Measurements from ENCODE around the gene TRIM7.
"Not testable (repeated sequence)": the region's sequence is repeated elsewhere in the genome, so short reads cannot be mapped to it uniquely, and the experiment has no call there.

TRIM7 gene

DNA sequence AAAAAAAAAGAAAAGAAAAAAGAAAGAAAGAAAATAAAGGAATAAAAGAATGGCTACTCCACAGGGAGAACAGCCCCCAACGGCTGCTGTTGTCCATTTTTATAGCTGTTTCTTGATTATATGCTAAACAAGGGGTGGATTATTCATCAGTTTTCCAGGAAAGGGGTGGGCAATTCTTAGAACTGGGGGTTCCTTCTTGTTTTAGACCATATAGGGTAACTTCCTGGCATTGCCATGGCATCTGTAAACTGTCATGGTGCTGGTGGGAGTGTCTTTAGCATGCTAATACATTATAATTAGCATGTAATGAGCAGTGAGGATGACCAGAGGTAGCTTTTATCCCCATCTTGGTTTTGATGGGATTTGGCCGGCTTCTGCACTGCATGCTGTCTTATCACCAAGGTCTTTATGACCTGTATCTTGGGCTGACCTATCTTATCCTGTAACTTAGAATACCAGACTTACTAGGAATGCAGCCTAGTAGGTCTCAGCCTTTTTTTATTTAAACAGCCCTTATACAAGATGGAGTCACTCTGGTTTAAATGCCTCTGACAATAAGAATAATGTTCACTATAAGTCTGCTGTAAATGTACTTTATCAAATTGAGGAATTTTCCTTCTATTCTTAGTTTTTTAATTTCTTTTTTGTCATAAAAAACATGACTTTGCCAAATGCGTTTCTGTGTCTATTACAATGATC is 28.6 kb downstream of the TRIM7 start:
- no peak for FAIRE-seq
- no peak for DNase-seq (ENCODE audit: insufficient read length, low spot score)

DNA sequence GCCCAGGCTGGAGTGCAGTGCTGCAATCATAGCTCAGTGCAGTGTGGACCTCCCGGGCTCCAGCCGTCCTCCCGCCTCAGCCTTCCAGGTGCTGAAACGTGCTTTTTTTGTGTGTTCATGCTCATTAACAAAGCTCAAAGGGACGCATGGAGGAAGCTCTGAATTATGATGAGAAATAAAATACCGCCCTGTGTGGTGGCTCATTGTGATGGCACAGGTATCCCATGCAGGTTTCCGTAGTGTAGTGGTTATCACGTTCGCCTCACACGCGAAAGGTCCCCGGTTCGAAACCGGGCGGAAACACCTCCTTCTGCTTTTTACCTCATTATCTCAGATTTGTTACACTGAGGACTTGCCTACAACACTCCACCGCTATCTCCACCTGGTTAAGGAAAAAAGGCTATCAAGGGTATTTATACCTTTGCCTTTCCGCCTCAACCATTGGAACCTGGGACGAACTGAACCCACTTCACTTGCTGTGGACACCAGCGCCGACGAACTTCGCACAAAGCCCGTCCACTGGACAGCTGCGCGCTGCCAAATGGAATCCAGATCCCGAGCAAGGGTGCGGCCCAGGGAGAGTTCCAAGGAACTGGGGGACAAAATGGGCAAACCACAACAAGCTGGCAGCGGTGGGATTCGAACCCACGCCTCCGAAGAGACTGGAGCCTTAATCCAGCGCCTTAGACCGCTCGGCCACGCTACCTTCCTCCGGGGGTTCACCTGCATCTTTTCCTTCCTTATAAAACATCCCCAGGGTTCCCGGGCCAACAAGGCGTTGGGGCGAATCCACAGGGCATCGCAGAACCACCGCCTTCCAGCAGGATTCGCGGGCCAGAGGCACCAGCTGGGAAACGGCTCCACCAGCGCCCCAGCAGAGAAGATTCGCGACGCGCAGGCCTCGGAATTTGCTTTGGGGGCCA is 31.3 kb downstream of the TRIM7 start:
- DNase-seq (ENCODE audit: insufficient read length, low spot score) (no peak), FAIRE-seq (peak; percentile 64)

DNA sequence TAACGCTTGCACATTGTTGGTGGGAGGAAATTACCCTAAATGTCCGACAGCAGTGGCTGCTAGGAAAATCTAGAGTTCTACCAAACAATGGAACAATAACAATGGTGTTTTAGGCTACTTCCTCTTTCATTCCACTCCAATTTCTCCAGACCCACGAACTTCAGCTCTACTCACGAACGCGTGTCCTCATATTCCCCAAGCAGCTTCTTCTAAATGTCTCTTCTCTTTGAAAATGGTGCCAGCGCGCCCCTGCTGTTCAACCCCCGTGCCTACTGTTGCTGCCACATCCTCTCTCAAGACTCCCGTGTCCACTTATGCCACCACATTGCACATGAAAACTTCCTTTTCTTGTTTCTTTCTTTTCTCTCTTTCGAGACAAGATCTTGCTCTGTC is 32.0 kb downstream of the TRIM7 start:
- no peak for DNase-seq (ENCODE audit: insufficient read length, low spot score)
- FAIRE-seq, result peak; percentile 11

DNA sequence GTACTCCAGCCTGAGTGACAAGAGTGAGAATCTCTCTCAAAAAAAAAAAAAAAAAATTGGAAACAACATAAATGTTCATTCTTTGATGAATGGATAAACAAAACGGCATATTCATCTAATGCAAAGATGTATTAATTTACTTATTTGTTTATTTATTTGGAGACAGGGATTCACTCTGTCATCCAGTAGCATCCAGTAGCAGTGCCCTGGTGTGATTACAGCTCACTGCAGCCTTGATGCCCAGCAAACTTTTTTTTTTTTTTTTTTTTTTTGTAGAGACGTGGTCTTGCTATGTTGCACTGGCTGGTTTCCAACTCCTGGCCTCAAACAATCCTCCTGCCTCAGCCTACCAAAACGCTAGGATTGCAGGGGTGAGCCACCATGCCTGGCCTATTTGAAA is 33.2 kb downstream of the TRIM7 start:
- FAIRE-seq (no peak), DNase-seq (ENCODE audit: insufficient read length, low spot score) (no peak)

DNA sequence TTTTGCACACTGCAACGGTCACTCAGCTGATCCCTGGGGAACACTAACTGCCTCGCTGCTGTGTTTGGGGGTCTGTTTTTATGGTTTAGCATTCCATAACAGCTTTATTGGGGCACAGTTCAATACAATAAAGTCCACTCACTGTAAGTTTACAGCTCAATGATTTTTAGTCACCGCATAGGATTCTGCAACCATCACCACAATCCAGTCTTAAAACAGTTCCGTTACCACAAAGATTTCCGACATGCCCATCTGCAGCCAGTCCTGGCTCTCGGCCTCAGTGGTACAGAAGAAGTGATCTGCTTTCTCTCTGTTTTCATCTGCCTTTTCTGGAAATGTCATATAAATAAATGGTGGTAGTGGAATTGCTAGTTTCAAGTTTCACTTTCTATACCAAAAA is 34.0 kb downstream of the TRIM7 start:
- no peak for DNase-seq (ENCODE audit: insufficient read length, low spot score)
- FAIRE-seq, result no peak

DNA sequence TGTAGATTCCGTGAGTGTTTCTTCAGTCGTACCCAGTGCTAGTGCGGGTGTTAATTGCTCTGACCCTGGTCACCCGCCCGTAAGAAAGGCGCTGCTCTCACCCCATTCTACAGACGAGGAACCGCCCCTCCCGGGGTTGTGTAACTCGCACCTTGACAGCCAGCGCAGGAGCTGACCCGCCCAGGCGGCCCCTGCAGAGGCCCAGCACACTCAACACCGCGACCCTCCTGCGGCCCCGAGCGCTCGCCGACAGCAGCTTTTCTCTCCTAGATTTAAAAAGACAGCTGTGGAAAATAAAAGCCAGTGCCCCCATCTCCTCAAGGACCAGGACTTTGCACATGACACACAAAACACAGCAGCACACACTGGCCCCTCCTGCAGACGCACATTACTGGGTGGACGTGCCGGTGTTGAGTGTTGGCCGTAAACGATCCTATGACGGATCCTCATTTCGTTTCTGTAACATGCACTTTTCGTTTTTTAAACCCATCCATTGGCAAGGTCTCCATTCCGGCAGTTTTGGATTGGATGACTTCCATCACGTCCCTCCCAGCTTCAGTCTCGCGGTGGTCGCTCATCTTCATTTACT is 34.7 kb downstream of the TRIM7 start:
- DNase-seq (ENCODE audit: insufficient read length, low spot score) (no peak), FAIRE-seq (no peak)

DNA sequence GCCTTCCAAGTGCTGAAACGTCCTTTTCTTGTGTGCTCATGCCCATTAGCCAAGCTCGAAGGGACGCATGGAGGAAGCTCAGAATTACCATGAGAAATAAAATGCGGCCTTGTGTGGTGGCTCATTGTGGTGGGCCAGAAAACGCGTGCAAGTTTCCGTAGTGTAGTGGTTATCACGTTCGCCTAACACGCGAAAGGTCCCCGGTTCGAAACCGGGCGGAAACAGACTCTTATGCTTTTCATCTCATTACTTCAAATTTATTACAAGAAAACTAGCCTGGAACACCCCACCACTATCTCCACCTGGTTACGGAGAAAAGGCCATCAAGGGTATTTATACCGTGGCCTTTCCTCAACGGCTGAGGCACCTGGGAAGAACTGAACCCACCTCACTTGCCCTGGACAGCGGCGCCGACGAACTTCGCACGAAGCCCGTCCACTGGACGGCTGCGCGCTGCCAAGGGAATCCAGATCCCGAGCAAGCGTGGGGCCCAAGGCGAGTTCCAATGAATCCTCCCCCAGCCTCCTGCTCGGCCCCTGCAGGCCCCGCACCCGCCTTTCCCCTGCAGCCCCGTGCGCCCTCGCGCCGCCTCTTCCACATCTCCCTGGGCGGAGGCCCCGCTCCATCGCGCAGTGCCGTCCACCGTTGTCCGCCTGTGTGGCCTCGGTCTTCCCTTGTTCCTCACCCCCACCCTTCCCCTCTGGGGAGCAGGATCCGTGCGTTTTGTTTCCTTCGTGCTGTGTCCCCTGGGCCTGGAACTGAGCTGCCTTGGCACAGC is 35.3 kb downstream of the TRIM7 start:
- DNase-seq (ENCODE audit: insufficient read length, low spot score), result not testable (repeated sequence)
- FAIRE-seq, result peak; percentile 97

DNA sequence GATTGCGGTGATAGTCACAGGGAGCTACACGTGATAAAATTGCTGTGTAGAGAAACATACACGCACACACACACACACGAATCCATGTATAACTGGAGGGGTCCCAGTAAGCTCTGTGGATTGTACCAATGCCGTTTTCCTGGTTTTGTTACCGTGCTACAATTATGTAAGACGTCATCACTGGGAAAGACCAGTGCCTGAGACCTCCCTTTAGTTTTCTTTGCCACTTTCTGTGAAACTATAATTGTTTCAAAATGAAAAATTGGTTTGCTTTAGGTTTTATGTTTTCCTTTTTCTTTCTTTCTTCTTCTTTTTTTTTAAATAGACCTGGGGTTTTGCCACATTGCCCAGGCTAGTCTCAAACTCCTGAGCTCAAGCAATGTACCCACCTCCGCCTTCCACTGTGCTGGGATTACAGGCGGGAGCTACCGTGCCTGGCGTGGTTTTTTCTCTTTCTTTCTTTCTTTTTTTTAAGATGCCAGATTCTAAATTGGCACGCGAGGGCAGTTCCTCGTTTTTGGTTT is 36.3 kb downstream of the TRIM7 start:
- DNase-seq (ENCODE audit: insufficient read length, low spot score) (no peak), FAIRE-seq (no peak)

DNA sequence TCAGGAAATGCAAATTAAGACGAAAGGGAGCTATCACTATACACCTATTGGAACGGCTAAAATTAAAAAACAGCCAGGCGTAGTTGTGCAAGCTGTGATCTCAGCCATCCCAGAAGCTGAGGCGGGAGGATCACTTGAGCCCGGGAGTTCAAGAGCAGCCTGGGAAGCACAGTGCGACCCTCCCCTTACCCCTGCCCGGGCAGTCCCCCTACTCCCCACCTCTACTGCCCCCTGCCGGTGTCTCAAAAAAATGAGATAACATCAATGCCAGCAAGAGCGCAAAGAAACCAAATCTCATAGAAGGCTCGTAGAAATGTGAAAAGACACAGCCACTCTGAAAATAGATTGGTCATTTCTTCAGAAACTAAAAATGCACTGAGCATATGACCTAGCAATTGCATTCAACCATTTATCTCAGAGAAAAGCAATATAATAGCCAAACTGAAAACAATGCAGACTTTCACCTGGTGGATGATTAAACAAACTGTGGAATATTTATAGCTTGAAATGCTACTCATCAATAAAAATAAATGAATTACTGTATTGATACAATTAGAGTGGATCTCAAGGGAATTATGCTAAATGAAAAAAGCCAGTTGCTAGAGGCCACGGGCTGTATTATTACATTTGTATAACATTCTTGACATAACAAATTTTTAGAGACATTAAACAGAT is 37.0 kb downstream of the TRIM7 start:
- FAIRE-seq, result no peak
- DNase-seq (ENCODE audit: insufficient read length, low spot score), result no peak

DNA sequence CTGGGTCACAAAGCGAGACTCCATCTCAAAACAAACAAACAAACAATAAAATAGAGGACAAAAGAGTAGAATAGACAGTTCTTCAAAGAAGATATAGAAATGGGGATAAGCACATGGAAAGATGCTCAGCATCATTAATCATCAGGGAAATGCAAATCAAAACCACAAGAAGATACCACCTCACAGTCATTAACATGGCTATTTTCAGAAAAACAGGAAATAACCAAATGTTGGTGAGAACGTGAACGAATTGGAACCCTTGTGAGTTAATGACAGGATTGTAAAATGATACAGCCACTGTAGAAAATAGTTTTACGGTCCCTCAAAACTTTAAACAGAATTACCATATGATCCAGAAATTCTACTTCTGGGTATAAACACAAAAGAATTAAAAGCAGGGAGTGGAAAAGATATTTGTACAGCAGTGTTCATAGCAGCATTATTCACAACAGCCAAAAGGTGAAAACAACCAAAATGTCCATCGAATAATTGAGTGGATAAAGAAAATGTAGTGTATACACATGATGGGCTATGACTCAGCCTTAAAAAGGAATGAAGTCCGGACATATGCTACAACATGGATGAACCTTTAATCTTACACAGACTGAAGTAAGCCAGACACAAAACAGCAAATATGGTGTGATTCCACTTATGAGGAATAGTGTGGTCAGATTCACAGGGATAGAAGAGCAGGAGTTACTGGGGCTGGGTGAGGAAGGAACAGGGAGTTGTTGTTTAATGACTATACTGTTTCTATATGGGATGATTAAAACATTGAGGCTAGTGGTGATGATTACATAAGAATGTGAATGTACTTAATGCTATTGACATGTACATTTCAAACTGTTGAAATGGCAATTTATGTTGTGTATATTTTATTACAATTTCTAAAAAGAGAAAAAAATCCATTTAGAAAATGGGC is 37.9 kb downstream of the TRIM7 start:
- no peak for FAIRE-seq
- no peak for DNase-seq (ENCODE audit: insufficient read length, low spot score)

DNA sequence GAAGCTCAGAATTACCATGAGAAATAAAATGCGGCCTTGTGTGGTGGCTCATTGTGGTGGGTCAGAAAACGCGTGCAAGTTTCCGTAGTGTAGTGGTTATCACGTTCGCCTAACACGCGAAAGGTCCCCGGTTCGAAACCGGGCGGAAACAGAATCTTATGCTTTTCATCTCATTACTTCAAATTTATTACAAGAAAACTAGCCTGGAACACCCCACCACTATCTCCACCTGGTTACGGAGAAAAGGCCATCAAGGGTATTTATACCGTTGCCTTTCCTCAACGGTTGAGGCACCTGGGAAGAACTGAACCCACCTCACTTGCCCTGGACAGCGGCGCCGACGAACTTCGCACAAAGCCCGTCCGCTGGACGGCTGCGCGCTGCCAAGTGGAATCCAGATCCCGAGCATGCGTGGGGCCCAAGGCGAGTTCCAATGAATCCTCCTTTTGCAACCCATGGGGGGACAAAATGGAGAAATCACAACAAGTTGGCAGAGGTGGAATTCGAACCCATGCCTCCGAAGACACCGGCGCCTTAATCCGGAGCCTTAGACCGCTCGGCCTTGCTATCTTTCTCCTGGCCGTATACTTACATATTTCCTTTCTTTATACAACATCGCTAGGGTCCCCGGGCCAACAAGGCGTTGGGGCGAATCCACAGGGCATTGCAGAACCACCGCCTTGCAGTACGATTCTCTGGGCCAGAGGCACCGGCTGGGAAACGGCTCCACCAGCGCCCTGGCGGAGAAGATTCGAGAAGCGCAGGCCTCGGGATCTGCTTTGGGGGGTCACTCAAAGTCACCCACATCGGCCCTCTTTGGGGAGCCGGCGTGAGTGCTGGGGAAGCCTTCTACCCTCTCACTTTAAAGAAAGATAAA is 40.7 kb downstream of the TRIM7 start:
- no peak for DNase-seq (ENCODE audit: insufficient read length, low spot score)
- no peak for FAIRE-seq

DNA sequence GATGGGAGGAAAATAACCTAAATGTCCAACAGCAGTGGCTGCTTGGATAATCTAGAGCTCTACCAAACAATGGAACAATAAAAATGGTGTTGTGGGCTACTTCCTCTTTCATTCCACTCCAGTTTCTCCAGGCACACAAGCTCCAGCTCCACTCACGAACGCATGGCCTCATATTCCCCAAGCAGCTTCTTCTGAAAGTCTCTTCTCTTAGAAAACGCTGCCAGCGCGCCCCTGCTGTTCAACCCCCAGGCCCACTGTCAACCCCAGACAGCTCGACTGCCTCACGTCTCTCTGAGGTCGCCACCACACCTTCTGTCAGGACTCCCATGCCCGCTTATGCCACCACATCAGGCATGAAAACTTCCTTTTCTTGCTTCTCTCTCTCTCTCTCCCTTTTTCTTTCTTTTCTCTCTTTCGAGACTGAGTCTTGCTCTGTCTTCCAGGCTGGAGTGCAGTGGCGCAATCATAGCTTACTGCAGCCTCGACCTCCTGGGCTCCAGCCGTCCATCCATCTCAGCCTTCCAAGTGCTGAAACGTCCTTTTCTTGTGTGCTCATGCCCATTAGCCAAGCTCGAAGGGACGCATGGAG is 41.4 kb downstream of the TRIM7 start:
- DNase-seq (ENCODE audit: insufficient read length, low spot score), result no peak
- peak; percentile 90 for FAIRE-seq

DNA sequence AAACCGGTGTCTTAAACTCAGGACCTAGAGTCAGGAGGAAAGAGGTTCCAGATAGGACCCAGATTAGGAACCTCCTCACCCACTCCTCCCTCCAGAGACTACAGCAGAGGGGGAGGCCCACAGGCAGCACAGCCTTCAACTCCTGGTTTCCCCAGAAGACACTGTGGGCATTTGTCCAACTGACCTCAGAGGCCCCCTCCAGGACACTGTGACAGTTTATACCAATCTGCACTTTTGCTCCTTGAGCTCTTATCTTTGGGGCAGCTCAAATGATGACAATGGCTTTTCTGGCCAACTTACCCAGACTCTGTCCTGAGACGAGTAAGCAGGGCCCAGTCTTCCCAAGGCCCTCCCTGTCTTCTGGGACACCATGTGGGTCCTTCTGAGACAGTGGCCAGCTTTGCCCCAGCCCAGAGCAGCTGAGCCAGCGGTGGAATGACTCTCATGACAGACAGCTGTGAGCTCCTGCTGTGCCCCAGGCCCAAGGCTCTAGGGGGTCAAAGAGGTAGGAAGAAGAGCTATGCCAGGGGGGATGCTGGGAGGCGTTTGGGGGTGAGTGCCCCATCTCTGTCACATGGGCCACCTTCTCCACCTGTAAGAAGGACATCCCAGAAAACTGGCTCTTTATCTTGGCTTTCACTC is 43.3 kb downstream of the TRIM7 start:
- FAIRE-seq (no peak), DNase-seq (ENCODE audit: insufficient read length, low spot score) (no peak)

DNA sequence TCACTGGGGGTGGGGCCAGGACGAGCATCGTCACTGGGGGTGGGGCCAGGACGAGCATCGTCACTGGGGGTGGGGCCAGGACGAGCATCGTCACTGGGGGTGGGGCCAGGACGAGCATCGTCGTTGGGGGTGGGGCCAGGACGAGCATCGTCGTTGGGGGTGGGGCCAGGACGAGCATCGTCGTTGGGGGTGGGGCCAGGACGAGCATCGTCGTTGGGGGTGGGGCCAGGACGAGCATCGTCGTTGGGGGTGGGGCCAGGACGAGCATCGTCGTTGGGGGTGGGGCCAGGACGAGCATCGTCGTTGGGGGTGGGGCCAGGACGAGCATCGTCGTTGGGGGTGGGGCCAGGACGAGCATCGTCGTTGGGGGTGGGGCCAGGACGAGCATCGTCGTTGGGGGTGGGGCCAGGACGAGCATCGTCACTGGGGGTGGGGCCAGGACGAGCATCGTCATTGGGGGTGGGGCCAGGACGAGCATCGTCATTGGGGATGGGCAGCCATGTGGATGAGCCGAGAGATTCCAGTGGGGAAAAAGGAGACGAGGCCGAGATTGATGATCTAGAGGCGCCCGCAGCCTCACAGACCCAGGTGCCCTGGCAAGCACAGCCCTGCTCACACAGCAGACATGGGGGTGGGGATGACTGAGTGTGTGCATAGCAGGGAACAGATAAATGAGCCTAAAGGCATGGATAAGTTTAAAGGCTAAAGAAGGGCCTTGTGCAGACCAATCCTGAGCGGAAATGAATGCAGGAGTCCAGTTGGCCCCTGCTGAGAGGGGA is 44.1 kb downstream of the TRIM7 start:
- DNase-seq (ENCODE audit: insufficient read length, low spot score); FAIRE-seq: not testable (repeated sequence)

DNA sequence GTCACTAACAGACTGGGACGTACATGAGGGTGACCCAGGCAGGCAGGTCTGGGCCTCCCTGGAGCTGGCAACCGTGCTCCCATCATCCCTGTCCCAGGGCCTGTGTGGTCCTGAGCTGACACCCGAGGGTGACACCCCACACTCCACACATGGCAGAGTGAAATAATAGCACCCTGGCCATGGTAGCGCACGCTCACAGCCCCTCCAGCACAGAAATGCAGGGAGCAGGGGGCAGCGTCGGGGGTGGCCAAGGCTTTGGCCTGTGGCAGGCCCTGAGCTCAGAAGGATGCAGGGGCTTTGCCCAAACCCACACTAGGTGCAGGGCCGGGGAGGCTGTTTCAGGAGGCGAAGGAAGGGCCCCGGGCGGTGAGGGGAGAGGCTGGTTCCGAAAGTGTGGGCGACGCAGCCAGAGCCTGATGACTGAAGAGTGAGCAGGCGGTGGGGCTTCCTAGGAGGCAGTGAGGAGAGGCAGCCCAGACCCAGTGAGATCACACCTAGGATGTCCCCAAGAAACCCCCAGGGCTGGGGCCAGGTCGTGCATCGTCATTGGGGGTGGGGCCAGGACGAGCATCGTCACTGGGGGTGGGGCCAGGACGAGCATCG is 44.7 kb downstream of the TRIM7 start:
- FAIRE-seq (peak; percentile 18), DNase-seq (ENCODE audit: insufficient read length, low spot score) (no peak)
